AG04450 (cell line): ENCODE measurements around the gene MOCS2. TPM values are rescaled to one million over a fixed set of nuclear protein-coding genes. Genes with fewer than 3 reads are reported as not detected.

Experiments
- CTCF ChIA-PET: fragments of 300-600, 350-600 bp; formaldehyde crosslinking; extraction: SDS; loops from one replicate; lab custom pipeline; 2022; ENCODE audit warnings: antibody characterized with exemption, inconsistent platforms; lab: Charles Lee
- POLR2A ChIA-PET: fragments of 350-600 bp; formaldehyde crosslinking; extraction: SDS; loops from one replicate; lab custom pipeline; 2021; ENCODE audit warnings: antibody characterized with exemption, inconsistent platforms; lab: Yijun Ruan, JAX
- DNase-seq: peaks from one replicate; pipeline ENCODE4 v3.0.0-alpha.2; 2011; ENCODE audit warnings: low read depth, low spot score
- H3K27ac ChIP-seq: one replicate; pipeline ENCODE4 v1.5.1; 2012; ENCODE audit warnings: low read depth, low read length, control low read depth
- H3K27me3 ChIP-seq: one replicate; pipeline ENCODE4 v1.6.0; 2012; ENCODE audit warnings: low read length; ENCODE audit not compliant: control insufficient read depth, insufficient read depth
- H3K4me3 ChIP-seq: 2 replicates; pipeline ENCODE4 v1.5.1; 2011; ENCODE audit warnings: mild to moderate bottlenecking, low read depth, low read length, control low read depth
- H3K9me3 ChIP-seq: 2 replicates; pipeline ENCODE4 v1.5.1; 2012; ENCODE audit warnings: low read length; ENCODE audit not compliant: control insufficient read depth, insufficient read depth
- CTCF ChIP-seq: IDR thresholded peaks from 2 replicates; pipeline ENCODE4 v1.5.1; 2011; ENCODE audit warnings: low read depth, low read length, control low read depth, inconsistent platforms
- polyA plus RNA-seq: library from polyadenylated mRNA; depleted of rRNA; stranded (reverse); fragments of >200 nt; gene quantifications from 2 replicates; pipeline ENCODE4 v1.2.3, GENCODE V29; 2011

The MOCS2 gene
- polyA plus RNA-seq, 1 experiment = 79.6 TPM

DNA sequence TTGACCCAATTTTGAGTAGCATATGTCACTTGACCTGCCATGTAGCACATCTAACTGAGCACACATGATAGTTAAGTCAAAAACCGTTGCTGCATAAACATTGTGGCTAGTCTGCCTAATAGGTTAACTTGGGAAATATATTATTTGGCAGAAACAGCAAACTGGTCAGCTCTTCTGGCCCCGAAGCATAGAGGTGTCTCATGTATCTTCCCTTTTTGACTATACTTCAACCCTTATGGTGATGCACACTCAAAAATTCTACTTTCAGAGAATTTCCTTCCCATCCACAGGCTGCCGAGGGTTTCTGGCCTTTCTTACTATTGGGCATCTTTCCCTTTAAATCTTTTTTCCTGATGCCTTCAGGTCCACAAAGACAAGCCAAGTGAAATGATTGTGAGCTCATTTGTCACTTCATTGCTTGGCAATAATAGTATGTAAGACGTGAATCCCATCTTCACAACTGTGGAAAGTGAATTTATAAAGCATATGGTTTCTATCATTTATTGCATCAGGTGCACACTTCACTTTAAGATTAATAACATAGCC, 41.2 kb downstream of the MOCS2 start:
- no peak for TF ChIP-seq CTCF
- CTCF ChIA-PET = interaction anchor here (3.4 kb wide), 1 partner anchor 120 kb away, joined by 30 read pairs; no protein-coding TSS in a partner anchor
- Histone ChIP-seq H3K9me3 (no peaks in the 10 kb centered on the region), H3K27ac (no peak overlapping the region), H3K27me3 (no peaks in the 10 kb centered on the region), H3K4me3 (no peak overlapping the region)
- DNase-seq = no peak
- POLR2A ChIA-PET = interaction anchor here (0.6 kb wide), 1 partner anchor 37 kb away, joined by 5 read pairs; no protein-coding TSS in a partner anchor

DNA sequence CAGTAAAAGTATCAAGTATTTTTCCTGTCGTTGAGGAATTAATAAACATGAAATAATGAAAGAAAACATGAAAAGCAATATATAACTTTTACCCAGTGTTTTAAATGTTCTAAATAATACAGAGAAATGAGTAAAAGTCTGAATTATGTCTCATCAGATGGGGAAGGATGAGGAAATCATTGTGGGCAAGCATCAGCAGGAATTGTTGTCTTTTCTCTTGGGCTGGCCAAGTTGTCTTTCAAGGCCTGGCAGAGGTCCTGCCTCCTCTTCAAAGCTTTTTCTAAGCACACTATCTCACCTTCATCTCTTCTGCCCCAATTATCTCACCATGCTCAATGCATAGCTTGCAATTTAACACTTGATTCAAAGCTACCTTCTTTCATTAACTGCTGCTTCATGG, 41.9 kb downstream of the MOCS2 start:
- H3K4me3 ChIP-seq = no peak overlapping the region
- ChIA-PET CTCF (interaction anchor here (3.4 kb wide), 1 partner anchor 119 kb away, joined by 30 read pairs; no protein-coding TSS in a partner anchor), POLR2A (no interaction called here)
- no peaks in the 10 kb centered on the region for H3K27me3 ChIP-seq
- no peaks in the 10 kb centered on the region for H3K9me3 ChIP-seq
- no peak for TF ChIP-seq CTCF
- DNase-seq = no peak
- no peak overlapping the region for H3K27ac ChIP-seq

DNA sequence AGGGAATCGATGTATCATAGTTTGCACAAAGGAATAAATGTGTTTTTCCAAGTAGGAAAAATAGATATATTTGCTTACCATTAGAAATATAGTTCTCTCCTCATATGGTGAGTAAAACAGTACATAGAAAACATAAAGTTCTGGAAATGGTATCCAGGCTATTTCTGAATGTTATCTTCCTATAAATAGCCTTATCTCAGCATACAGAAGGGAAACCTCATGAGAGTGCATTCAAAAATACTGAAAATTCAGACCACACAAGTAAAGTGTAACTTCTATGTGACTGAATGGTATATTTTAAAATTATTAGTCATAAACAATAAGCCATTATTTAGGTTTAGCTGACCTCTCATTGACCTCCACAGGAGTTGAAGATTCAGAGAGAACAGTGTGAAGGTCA, 43.5 kb downstream of the MOCS2 start:
- H3K27me3 ChIP-seq = no peaks in the 10 kb centered on the region
- DNase-seq = no peak
- H3K4me3 ChIP-seq = no peak overlapping the region
- H3K27ac ChIP-seq = no peak overlapping the region
- TF ChIP-seq CTCF = no peak
- ChIA-PET POLR2A (no interaction called here), CTCF (no interaction called here)
- no peaks in the 10 kb centered on the region for H3K9me3 ChIP-seq

- TF ChIP-seq CTCF = no peak
- no peak for DNase-seq
- CTCF ChIA-PET = no interaction called here
- Histone ChIP-seq H3K27me3 (no peaks in the 10 kb centered on the region), H3K9me3 (no peaks in the 10 kb centered on the region), H3K27ac (no peak overlapping the region), H3K4me3 (no peak overlapping the region)
- POLR2A ChIA-PET = no interaction called here
Measured at GRCh38 chr5:53063791-53064190, 45.8 kb downstream of the MOCS2 start.

DNA sequence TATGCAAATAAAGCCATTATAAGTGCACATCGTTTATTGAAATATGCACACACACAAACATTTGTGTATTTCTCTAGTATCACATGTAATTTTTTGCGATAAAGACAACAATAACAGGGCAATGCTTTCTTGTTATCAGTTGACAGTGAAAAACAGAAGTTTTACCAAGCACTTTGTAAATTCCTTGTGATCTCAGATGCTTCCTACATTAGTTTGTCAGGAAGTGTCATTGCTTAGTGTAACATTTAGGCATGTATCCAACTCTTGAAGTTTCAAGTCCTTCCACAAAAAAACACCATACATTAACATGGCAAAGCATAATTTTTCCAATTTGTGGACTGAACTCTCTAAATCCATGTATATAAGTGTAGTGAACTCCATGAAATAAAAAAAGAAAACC, 46.4 kb downstream of the MOCS2 start:
- Histone ChIP-seq H3K27ac (no peak overlapping the region), H3K4me3 (no peak overlapping the region), H3K27me3 (no peaks in the 10 kb centered on the region), H3K9me3 (no peaks in the 10 kb centered on the region)
- ChIA-PET POLR2A (no interaction called here), CTCF (no interaction called here)
- no peak for DNase-seq
- TF ChIP-seq CTCF = no peak
